ENCODE data around the gene VAV3. TPM values are rescaled to one million over a fixed set of nuclear protein-coding genes. Genes with fewer than 3 reads are reported as not detected.

The VAV3 gene
- total RNA-seq, 2 experiments from 2014 or later, result 1.3 to 1.9 TPM

DNA sequence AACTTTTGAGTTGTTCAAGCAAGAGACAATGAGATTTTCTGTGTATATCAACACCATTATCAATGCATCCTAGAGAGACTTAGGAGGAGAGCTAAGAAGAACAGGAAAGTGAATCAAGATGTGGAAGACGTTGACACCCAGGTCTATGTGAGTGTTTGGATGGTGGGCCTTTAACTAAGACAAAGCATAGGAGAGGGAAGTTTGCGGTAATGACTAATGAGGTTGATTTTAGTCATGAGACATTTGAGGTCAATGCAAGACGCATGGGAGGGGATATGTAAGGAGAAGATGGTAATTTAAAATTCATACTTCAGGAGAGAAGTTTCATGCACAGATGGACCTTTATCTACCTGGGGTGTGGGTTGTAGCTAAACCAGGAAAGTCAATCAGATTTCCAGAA is 269.6 kb downstream of the VAV3 start:
- ATAC-seq, result no peak
- ChIA-PET POLR2A (no interaction called here), CTCF (interaction anchor here (0.6 kb wide), 1 partner anchor 55 kb away, joined by 3 read pairs; no protein-coding TSS in a partner anchor)
- Mint-ChIP-seq H3K4me1 (no peaks in the 10 kb centered on the region), H3K4me3 (no peak overlapping the region), H3K27ac (no peak overlapping the region), H3K27me3 (no peaks in the 10 kb centered on the region), H3K36me3 (ENCODE audit: low read depth) (no peaks in the 10 kb centered on the region), H3K9me3 (ENCODE audit: low read depth) (no peaks in the 10 kb centered on the region)
- no peak for DNase-seq
- intact Hi-C loops (cut with DNase I, micrococcal nuclease), result no loop called here

DNA sequence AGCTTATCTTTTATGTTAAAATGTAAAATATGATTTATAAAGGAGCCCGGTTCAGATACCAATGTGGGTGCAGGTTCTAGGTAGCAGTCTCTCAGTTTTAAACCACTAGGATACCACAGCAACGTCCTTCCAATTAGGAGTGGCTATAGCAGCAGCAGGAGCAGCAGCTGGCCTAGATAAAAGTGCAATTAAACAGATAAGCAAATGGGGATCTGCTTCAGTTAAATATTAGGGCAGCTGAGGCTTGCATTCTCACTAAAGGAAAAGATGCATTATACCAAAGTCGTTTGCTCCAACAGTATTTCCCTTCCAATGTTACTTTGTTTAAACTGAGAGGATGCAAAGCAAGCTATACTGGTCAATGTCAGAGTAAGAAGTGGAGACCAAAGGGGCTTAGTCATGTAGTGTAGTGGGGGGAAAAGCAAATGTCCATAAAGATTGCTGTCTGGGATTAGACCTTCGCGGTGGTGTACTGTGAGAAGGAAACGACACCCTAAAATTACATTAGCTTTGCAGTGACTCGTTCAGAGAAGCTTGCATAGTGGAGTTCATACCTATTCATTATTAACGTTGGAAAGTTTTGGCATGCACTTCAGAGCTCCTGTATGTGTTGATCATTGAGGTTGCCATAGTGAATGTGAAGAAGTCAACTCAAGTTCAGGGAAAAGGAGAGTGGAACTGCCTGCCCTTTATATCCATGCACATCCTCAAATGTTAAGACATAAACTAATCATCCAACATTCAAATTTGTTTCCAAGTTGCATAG is 272.2 kb downstream of the VAV3 start:
- ATAC-seq (no peak), DNase-seq (no peak)
- Mint-ChIP-seq H3K36me3 (ENCODE audit: low read depth) (no peaks in the 10 kb centered on the region), H3K9me3 (ENCODE audit: low read depth) (no peaks in the 10 kb centered on the region), H3K27ac (no peak overlapping the region), H3K27me3 (no peaks in the 10 kb centered on the region), H3K4me1 (no peaks in the 10 kb centered on the region), H3K4me3 (no peak overlapping the region)
- intact Hi-C loops (cut with DNase I, micrococcal nuclease), result no loop called here
- POLR2A ChIA-PET, result no interaction called here
- CTCF ChIA-PET, result interaction anchor here (0.6 kb wide), 1 partner anchor 914 kb away, joined by 3 read pairs; no protein-coding TSS in a partner anchor

DNA sequence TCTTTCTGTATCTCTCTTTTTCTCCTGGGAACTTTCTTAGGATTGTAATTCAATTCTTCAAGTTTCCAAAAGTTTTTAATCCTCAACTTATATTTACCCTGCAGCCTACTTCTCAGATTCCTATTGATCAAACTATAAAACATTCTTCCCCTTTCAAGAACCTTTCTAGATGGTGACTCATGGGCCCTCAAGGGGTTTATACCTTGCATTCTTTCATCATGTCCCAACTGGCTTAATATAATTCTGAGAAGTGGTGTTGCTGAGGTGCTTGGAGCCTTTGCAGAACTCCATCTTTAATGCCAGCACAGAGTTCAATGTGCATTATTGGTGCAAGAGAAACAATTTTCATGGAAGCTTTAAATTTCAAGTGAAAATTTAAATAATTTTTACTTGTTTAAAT is 273.4 kb downstream of the VAV3 start:
- Mint-ChIP-seq H3K36me3 (ENCODE audit: low read depth) (no peaks in the 10 kb centered on the region), H3K27ac (no peak overlapping the region), H3K4me1 (no peaks in the 10 kb centered on the region), H3K9me3 (ENCODE audit: low read depth) (no peaks in the 10 kb centered on the region), H3K27me3 (no peaks in the 10 kb centered on the region), H3K4me3 (no peak overlapping the region)
- intact Hi-C loops (cut with DNase I, micrococcal nuclease), result no loop called here
- ATAC-seq (no peak), DNase-seq (no peak)
- CTCF ChIA-PET, result no interaction called here
- POLR2A ChIA-PET, result no interaction called here

GRCh38 chr1:107690491-107690890 is 274.5 kb downstream of the VAV3 start:
- POLR2A ChIA-PET, result no interaction called here
- no peaks in the 10 kb centered on the region for H3K4me1 Mint-ChIP-seq
- no peak for ATAC-seq
- no peaks in the 10 kb centered on the region for H3K36me3 Mint-ChIP-seq (ENCODE audit: low read depth)
- intact Hi-C loops (cut with DNase I, micrococcal nuclease), result no loop called here
- H3K9me3 Mint-ChIP-seq (ENCODE audit: low read depth), result no peaks in the 10 kb centered on the region
- no peaks in the 10 kb centered on the region for H3K27me3 Mint-ChIP-seq
- DNase-seq, result no peak
- no peak overlapping the region for H3K27ac Mint-ChIP-seq
- no peak overlapping the region for H3K4me3 Mint-ChIP-seq
- CTCF ChIA-PET, result no interaction called here

DNA sequence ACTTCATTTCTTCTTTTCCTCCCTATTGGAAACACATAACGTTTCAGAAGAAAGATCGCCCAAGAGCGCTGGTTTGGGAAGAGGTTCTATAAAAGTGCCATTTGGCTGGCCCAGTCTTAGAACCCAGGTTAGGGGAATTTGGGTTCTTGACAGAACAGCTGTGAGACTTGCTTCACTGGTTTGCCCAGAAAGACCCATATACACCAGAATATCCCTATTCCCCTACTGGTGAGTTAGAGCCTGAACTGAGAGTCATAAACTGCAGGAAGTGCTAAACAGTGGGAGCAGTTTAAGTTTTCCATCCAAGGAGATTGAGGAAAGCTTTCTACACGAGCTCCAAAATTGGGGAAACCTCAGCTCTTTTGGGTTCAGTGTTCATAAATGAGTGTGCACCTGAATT is 275.2 kb downstream of the VAV3 start:
- CTCF ChIA-PET, result no interaction called here
- intact Hi-C loops (cut with DNase I, micrococcal nuclease), result no loop called here
- Mint-ChIP-seq H3K27ac (no peak overlapping the region), H3K4me3 (no peak overlapping the region), H3K9me3 (ENCODE audit: low read depth) (no peaks in the 10 kb centered on the region), H3K27me3 (no peaks in the 10 kb centered on the region), H3K36me3 (ENCODE audit: low read depth) (no peaks in the 10 kb centered on the region), H3K4me1 (no peaks in the 10 kb centered on the region)
- ATAC-seq (no peak), DNase-seq (no peak)
- POLR2A ChIA-PET, result no interaction called here

DNA sequence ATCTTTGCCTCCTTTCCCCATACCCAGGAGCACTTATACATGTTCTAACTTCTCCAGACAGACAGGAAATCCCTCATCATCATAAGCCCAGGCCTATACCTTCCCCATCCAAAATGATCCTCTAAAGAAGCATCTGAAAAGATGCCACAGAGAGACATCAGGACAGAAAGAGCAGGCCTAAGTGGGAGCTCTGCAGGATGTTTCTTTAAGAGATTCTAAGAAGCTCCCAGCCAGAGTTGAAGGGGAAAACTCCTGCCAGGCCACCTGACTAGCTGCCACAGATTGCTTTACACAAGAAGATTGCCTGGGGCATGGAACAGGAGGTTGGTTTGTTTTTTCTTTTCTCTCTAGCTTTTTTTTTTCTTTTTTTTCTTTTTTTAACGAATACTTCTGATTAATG is 275.8 kb downstream of the VAV3 start:
- intact Hi-C loops (cut with DNase I, micrococcal nuclease), result no loop called here
- H3K4me1 Mint-ChIP-seq, result no peaks in the 10 kb centered on the region
- POLR2A ChIA-PET, result no interaction called here

DNA sequence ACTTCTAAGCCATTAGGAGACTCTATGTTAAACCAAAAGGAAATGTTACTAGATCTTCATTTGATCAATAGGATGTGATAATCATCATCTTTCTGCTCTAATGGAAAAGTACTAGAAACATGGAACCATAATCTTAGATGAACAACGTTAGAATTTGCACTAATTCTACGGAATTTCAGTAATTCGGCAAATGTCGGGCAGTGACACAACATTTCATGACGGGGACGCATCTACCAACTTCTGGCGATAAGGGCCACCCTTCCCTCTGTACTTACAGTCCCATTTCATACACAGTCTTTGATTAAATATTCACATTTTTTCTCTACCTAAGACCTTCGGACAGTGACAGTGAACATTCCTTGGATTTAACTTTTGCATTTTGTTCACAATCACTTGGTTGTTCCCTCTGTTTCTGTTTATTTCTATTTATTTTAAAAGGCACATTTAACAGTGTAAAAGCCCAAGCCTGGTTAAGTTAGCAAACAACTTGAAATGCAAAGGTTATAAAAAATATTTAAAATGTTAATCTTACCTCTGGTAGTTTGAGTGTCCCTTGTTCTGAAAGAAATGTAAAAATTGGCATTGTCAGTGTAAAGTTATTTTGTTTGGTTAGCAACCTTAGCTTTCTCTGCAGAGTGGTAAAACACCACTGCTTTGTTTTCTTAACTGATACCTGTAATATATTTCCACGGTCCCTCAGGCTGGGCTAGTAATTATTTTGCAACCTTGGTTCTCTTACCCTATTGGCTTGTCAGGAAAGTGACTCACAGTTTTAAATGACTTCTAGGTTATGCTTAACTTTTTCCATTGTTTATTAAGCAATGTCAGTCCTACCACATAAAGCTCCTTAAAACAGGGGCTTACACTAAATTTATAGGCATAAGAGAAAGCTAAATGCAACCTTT is 276.9 kb downstream of the VAV3 start:
- ChIA-PET POLR2A (no interaction called here), CTCF (no interaction called here)
- ATAC-seq (no peak), DNase-seq (no peak)
- intact Hi-C loops (cut with DNase I, micrococcal nuclease), result no loop called here
- no peaks in the 10 kb centered on the region for H3K36me3 Mint-ChIP-seq (ENCODE audit: low read depth)
- no peaks in the 10 kb centered on the region for H3K9me3 Mint-ChIP-seq (ENCODE audit: low read depth)
- no peaks in the 10 kb centered on the region for H3K4me1 Mint-ChIP-seq
- H3K4me3 Mint-ChIP-seq, result no peak overlapping the region
- H3K27ac Mint-ChIP-seq, result no peak overlapping the region
- no peaks in the 10 kb centered on the region for H3K27me3 Mint-ChIP-seq

More for the DNA sequence above, 275.8 kb downstream of the VAV3 start:
- H3K27ac Mint-ChIP-seq, result no peak overlapping the region
- DNase-seq, result no peak
- H3K4me3 Mint-ChIP-seq, result no peak overlapping the region
- H3K9me3 Mint-ChIP-seq (ENCODE audit: low read depth), result no peaks in the 10 kb centered on the region
- H3K36me3 Mint-ChIP-seq (ENCODE audit: low read depth), result no peaks in the 10 kb centered on the region
- H3K27me3 Mint-ChIP-seq, result no peaks in the 10 kb centered on the region
- CTCF ChIA-PET, result interaction anchor here (0.6 kb wide), 1 partner anchor 278 kb away, joined by 4 read pairs; no protein-coding TSS in a partner anchor
- ATAC-seq, result no peak

GRCh38 chr1:107683683-107684082 is 281.3 kb downstream of the VAV3 start:
- Mint-ChIP-seq H3K27me3 (no peaks in the 10 kb centered on the region), H3K9me3 (ENCODE audit: low read depth) (no peaks in the 10 kb centered on the region), H3K4me1 (no peaks in the 10 kb centered on the region), H3K4me3 (no peak overlapping the region), H3K36me3 (ENCODE audit: low read depth) (no peaks in the 10 kb centered on the region), H3K27ac (no peak overlapping the region)
- ChIA-PET CTCF (no interaction called here), POLR2A (no interaction called here)
- ATAC-seq, result no peak
- DNase-seq, result no peak
- intact Hi-C loops (cut with DNase I, micrococcal nuclease), result no loop called here

DNA sequence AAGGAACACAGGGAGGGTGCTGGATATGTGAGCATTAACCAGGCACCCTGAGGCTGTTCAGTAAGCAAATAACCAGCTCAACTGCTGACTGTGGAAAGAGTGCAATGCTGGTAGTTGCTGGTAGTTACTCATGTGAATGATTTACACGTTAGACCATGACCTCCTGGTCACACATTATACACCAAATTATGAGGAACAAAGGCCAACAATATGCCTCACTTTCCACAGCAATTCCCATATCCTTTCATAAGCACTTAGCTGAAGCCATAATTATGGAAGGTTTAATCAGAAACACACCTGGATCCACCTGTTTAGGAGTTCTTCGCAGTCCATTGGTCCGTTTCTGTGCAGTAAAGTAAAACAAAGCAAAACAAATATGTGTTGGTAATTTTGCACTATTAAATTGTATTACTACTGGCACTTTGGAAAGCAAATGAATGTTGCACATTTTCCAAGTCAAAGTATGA is 281.8 kb downstream of the VAV3 start:
- no peak overlapping the region for H3K27ac Mint-ChIP-seq
- no peak overlapping the region for H3K4me3 Mint-ChIP-seq
- POLR2A ChIA-PET, result no interaction called here
- CTCF ChIA-PET, result no interaction called here
- intact Hi-C loops (cut with DNase I, micrococcal nuclease), result no loop called here
- no peaks in the 10 kb centered on the region for H3K4me1 Mint-ChIP-seq
- H3K27me3 Mint-ChIP-seq, result no peaks in the 10 kb centered on the region
- DNase-seq (no peak), ATAC-seq (no peak)
- H3K9me3 Mint-ChIP-seq (ENCODE audit: low read depth), result no peaks in the 10 kb centered on the region
- H3K36me3 Mint-ChIP-seq (ENCODE audit: low read depth), result no peaks in the 10 kb centered on the region

DNA sequence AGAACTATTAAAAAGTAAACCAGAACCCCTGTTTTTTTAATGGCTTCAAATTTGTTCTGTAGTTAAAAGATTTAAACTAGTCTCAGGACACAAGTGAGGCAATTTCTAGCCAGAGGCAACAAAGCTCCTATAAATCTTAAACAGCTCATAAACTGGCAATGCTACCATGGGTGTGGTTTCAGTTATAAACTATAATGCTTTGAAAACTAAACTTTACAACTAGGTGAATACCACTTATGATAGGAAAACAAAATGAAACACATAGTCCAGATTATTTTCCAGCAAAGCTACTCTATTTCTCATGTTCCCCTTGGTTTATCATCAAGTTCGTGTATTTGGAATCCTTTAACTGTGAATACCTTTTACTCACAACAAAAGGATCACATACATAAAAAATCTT is 282.5 kb downstream of the VAV3 start:
- CTCF ChIA-PET, result no interaction called here
- H3K9me3 Mint-ChIP-seq (ENCODE audit: low read depth), result no peaks in the 10 kb centered on the region
- H3K4me1 Mint-ChIP-seq, result no peaks in the 10 kb centered on the region
- ATAC-seq (no peak), DNase-seq (no peak)
- no peak overlapping the region for H3K4me3 Mint-ChIP-seq
- H3K36me3 Mint-ChIP-seq (ENCODE audit: low read depth), result no peaks in the 10 kb centered on the region
- intact Hi-C loops (cut with DNase I, micrococcal nuclease), result no loop called here
- no peak overlapping the region for H3K27ac Mint-ChIP-seq
- H3K27me3 Mint-ChIP-seq, result no peaks in the 10 kb centered on the region
- POLR2A ChIA-PET, result no interaction called here

- Mint-ChIP-seq H3K36me3 (ENCODE audit: low read depth) (no peaks in the 10 kb centered on the region), H3K4me3 (no peak overlapping the region), H3K27ac (no peak overlapping the region), H3K4me1 (no peaks in the 10 kb centered on the region), H3K9me3 (ENCODE audit: low read depth) (no peaks in the 10 kb centered on the region), H3K27me3 (no peaks in the 10 kb centered on the region)
- ChIA-PET POLR2A (no interaction called here), CTCF (interaction anchor here (0.7 kb wide), 2 partner anchors 12 to 48 kb away, joined by 3 to 4 read pairs; no protein-coding TSS in a partner anchor)
- ATAC-seq (no peak), DNase-seq (no peak)
- intact Hi-C loops (cut with DNase I, micrococcal nuclease), result no loop called here
Measured at GRCh38 chr1:107681001-107681479, 283.9 kb downstream of the VAV3 start.

DNA sequence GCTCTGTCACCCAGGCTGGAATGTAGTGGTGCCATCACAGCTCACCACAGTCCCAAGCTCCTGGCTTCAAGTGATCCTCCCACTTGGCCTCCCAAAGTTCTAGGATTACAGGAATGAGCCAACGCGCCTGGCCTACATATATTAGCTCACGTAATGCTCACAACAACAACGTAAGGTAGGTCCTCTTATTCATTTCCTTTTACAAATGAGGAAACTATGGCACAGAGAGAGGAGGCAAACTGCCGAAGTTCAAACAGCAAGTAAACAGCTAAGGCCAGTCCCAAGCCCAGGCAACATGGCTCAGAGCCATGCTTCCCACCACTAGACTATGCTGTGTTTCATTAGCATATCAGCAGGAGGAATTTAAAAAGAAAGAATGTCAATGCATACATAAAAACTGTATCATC is 284.4 kb downstream of the VAV3 start:
- no peak for ATAC-seq
- Mint-ChIP-seq H3K27me3 (no peaks in the 10 kb centered on the region), H3K9me3 (ENCODE audit: low read depth) (no peaks in the 10 kb centered on the region), H3K36me3 (ENCODE audit: low read depth) (no peaks in the 10 kb centered on the region), H3K4me3 (no peak overlapping the region), H3K4me1 (no peaks in the 10 kb centered on the region), H3K27ac (no peak overlapping the region)
- no peak for DNase-seq
- POLR2A ChIA-PET, result no interaction called here
- intact Hi-C loops (cut with DNase I, micrococcal nuclease), result no loop called here
- CTCF ChIA-PET, result no interaction called here
